Panc1 (cell line): ENCODE measurements around the gene RHD.
"Not testable (repeated sequence)": the region's sequence is repeated elsewhere in the genome, so short reads cannot be mapped to it uniquely, and the experiment has no call there.

Experiments
- CTCF ChIP-seq: fragments of 450-650 bp; IDR thresholded peaks from 2 replicates; pipeline ENCODE4 v1.5.1; 2017; ENCODE audit warnings: mild to moderate bottlenecking
- POLR2AphosphoS5 ChIP-seq: IDR thresholded peaks from 2 replicates; pipeline ENCODE4 v1.6.1; 2012; ENCODE audit warnings: mild to moderate bottlenecking, low read depth, low read length, moderate library complexity
- REST ChIP-seq, 2 experiments: IDR thresholded peaks; 2 replicates each; pipeline ENCODE4 v1.6.1; 2011 to 2012; ENCODE audit warnings: low read depth in 2 of 2, control low read depth in 1 of 2, low read length in 1 of 2, mild to moderate bottlenecking in 1 of 2, moderate library complexity in 1 of 2; ENCODE audit not compliant: insufficient read depth in 1 of 2
- TCF7L2 ChIP-seq: IDR thresholded peaks from 2 replicates; pipeline ENCODE4 v1.6.1; 2011; ENCODE audit warnings: mild to moderate bottlenecking, low read depth, low read length, inconsistent platforms

- not testable (repeated sequence) for TF ChIP-seq CTCF; POLR2AphosphoS5; TCF7L2; REST (IDR thresholded peaks at IDR 0.05; ENCODE audit: insufficient read depth in 1 of 2, low read depth in 2 of 2, low read length in 1 of 2)
Measured at GRCh38 chr1:25285862-25286261, 13.6 kb downstream of the RHD start.
